ENCODE data around the gene SMCO2.

The SMCO2 gene

GRCh38 chr12:27427824-27428223 is 18.7 kb upstream of the SMCO2 start:
- no peaks in the 10 kb centered on the region for H3K27me3 ChIP-seq (ENCODE audit: control insufficient read depth, low read length)
- H3K4me3 ChIP-seq (ENCODE audit: low read length): no peak overlapping the region
- no peak overlapping the region for H3K27ac ChIP-seq (ENCODE audit: low read depth, low read length)
- H4K20me1 ChIP-seq (ENCODE audit: control insufficient read depth, insufficient read depth, low read depth, low read length): no peaks in the 10 kb centered on the region
- no peaks in the 10 kb centered on the region for H3K36me3 ChIP-seq (ENCODE audit: control insufficient read depth, low read length)
- H3K4me2 ChIP-seq (ENCODE audit: low read length): no peak overlapping the region
- H3K79me2 ChIP-seq (ENCODE audit: control insufficient read depth, low read length): no peaks in the 10 kb centered on the region
- no peaks in the 10 kb centered on the region for H3K9me2 ChIP-seq (replicated peaks; ENCODE audit: control insufficient read depth, low read length)
- peaks cover 4% of the 10 kb centered on the region for H3K4me1 ChIP-seq (ENCODE audit: control insufficient read depth, low read length)
- no peaks in the 10 kb centered on the region for H3K9me3 ChIP-seq (ENCODE audit: control insufficient read depth, insufficient read depth, low read length)
- TF ChIP-seq CTCF (IDR thresholded peaks at IDR 0.05; ENCODE audit: low read depth, low read length, poor library complexity, severe bottlenecking): no peak
- no peak for TF ChIP-seq EZH2phosphoT487 (IDR thresholded peaks at IDR 0.05; ENCODE audit: borderline replicate concordance, low read length)
- no peaks in the 10 kb centered on the region for H3F3A ChIP-seq (ENCODE audit: control insufficient read depth, insufficient read depth)

GRCh38 chr12:27428466-27428865 is 18.1 kb upstream of the SMCO2 start:
- no peak for TF ChIP-seq EZH2phosphoT487 (IDR thresholded peaks at IDR 0.05; ENCODE audit: borderline replicate concordance, low read length)
- no peaks in the 10 kb centered on the region for H3K9me3 ChIP-seq (ENCODE audit: control insufficient read depth, insufficient read depth, low read length)
- no peak overlapping the region for H3K4me2 ChIP-seq (ENCODE audit: low read length)
- no peaks in the 10 kb centered on the region for H3K79me2 ChIP-seq (ENCODE audit: control insufficient read depth, low read length)
- H4K20me1 ChIP-seq (ENCODE audit: control insufficient read depth, insufficient read depth, low read depth, low read length): no peaks in the 10 kb centered on the region
- H3K36me3 ChIP-seq (ENCODE audit: control insufficient read depth, low read length): no peaks in the 10 kb centered on the region
- H3K27me3 ChIP-seq (ENCODE audit: control insufficient read depth, low read length): no peaks in the 10 kb centered on the region
- no peaks in the 10 kb centered on the region for H3F3A ChIP-seq (ENCODE audit: control insufficient read depth, insufficient read depth)
- no peak overlapping the region for H3K4me3 ChIP-seq (ENCODE audit: low read length)
- no peaks in the 10 kb centered on the region for H3K9me2 ChIP-seq (replicated peaks; ENCODE audit: control insufficient read depth, low read length)
- H3K4me1 ChIP-seq (ENCODE audit: control insufficient read depth, low read length): peaks cover 2% of the 10 kb centered on the region
- no peak overlapping the region for H3K27ac ChIP-seq (ENCODE audit: low read depth, low read length)

- H3K4me2 ChIP-seq (ENCODE audit: low read length): no peak overlapping the region
Observed at GRCh38 chr12:27429606-27430005, 16.9 kb upstream of the SMCO2 start.

GRCh38 chr12:27431185-27431584 is 15.4 kb upstream of the SMCO2 start:
- no peak overlapping the region for H3K4me2 ChIP-seq (ENCODE audit: low read length)
- no peak overlapping the region for H3K27ac ChIP-seq (ENCODE audit: low read depth, low read length)

More at GRCh38 chr12:27429606-27430005, 16.9 kb upstream of the SMCO2 start:
- Histone ChIP-seq H3K4me1 (ENCODE audit: control insufficient read depth, low read length) (no peaks in the 10 kb centered on the region), H4K20me1 (ENCODE audit: control insufficient read depth, insufficient read depth, low read depth, low read length) (no peaks in the 10 kb centered on the region), H3K27ac (ENCODE audit: low read depth, low read length) (no peak overlapping the region), H3K9me3 (ENCODE audit: control insufficient read depth, insufficient read depth, low read length) (no peaks in the 10 kb centered on the region), H3K36me3 (ENCODE audit: control insufficient read depth, low read length) (no peaks in the 10 kb centered on the region), H3K27me3 (ENCODE audit: control insufficient read depth, low read length) (no peaks in the 10 kb centered on the region), H3K79me2 (ENCODE audit: control insufficient read depth, low read length) (no peaks in the 10 kb centered on the region), H3K9me2 (replicated peaks; ENCODE audit: control insufficient read depth, low read length) (no peaks in the 10 kb centered on the region), H3K4me3 (ENCODE audit: low read length) (no peak overlapping the region), H3F3A (ENCODE audit: control insufficient read depth, insufficient read depth) (no peaks in the 10 kb centered on the region)
- TF ChIP-seq EZH2phosphoT487 (IDR thresholded peaks at IDR 0.05; ENCODE audit: borderline replicate concordance, low read length) (no peak), CTCF (IDR thresholded peaks at IDR 0.05; ENCODE audit: low read depth, low read length, poor library complexity, severe bottlenecking) (no peak)

More at GRCh38 chr12:27431185-27431584, 15.4 kb upstream of the SMCO2 start:
- H4K20me1 ChIP-seq (ENCODE audit: control insufficient read depth, insufficient read depth, low read depth, low read length): no peaks in the 10 kb centered on the region
- TF ChIP-seq EZH2phosphoT487 (IDR thresholded peaks at IDR 0.05; ENCODE audit: borderline replicate concordance, low read length) (no peak), CTCF (IDR thresholded peaks at IDR 0.05; ENCODE audit: low read depth, low read length, poor library complexity, severe bottlenecking) (no peak)
- H3K27me3 ChIP-seq (ENCODE audit: control insufficient read depth, low read length): no peaks in the 10 kb centered on the region
- no peaks in the 10 kb centered on the region for H3F3A ChIP-seq (ENCODE audit: control insufficient read depth, insufficient read depth)
- peaks cover 7% of the 10 kb centered on the region for H3K4me1 ChIP-seq (ENCODE audit: control insufficient read depth, low read length)
- no peaks in the 10 kb centered on the region for H3K36me3 ChIP-seq (ENCODE audit: control insufficient read depth, low read length)
- no peaks in the 10 kb centered on the region for H3K9me3 ChIP-seq (ENCODE audit: control insufficient read depth, insufficient read depth, low read length)
- no peak overlapping the region for H3K4me3 ChIP-seq (ENCODE audit: low read length)
- H3K9me2 ChIP-seq (replicated peaks; ENCODE audit: control insufficient read depth, low read length): no peaks in the 10 kb centered on the region
- no peaks in the 10 kb centered on the region for H3K79me2 ChIP-seq (ENCODE audit: control insufficient read depth, low read length)
